ENCODE data around the gene MT1B.

DNA sequence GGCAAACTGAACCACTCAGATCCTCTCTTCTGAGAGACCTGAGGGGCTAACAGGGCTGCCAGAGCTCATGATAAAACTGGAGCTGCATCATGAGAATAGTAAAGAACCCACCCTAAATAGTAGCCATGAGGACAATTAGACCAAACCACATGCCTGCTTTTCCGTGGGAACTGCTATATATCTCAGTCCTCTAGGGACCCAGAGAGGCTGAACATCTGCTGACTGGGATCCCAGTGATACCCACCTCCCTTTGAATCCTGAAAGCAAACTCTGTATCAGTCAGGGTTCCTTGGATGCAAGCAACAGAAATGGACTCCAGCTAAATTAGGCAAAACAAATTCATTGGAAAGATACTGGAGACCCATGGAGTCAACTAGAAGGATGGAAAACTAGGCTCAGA is 37.1 kb downstream of the MT1B start:
- TF ChIP-seq, protein P1, sequence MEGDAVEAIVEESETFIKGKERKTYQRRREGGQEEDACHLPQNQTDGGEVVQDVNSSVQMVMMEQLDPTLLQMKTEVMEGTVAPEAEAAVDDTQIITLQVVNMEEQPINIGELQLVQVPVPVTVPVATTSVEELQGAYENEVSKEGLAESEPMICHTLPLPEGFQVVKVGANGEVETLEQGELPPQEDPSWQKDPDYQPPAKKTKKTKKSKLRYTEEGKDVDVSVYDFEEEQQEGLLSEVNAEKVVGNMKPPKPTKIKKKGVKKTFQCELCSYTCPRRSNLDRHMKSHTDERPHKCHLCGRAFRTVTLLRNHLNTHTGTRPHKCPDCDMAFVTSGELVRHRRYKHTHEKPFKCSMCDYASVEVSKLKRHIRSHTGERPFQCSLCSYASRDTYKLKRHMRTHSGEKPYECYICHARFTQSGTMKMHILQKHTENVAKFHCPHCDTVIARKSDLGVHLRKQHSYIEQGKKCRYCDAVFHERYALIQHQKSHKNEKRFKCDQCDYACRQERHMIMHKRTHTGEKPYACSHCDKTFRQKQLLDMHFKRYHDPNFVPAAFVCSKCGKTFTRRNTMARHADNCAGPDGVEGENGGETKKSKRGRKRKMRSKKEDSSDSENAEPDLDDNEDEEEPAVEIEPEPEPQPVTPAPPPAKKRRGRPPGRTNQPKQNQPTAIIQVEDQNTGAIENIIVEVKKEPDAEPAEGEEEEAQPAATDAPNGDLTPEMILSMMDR (IDR thresholded peaks at IDR 0.05; ENCODE audit: low read depth, low read length, missing input control) = no peak
- TF ChIP-seq, protein P2, sequence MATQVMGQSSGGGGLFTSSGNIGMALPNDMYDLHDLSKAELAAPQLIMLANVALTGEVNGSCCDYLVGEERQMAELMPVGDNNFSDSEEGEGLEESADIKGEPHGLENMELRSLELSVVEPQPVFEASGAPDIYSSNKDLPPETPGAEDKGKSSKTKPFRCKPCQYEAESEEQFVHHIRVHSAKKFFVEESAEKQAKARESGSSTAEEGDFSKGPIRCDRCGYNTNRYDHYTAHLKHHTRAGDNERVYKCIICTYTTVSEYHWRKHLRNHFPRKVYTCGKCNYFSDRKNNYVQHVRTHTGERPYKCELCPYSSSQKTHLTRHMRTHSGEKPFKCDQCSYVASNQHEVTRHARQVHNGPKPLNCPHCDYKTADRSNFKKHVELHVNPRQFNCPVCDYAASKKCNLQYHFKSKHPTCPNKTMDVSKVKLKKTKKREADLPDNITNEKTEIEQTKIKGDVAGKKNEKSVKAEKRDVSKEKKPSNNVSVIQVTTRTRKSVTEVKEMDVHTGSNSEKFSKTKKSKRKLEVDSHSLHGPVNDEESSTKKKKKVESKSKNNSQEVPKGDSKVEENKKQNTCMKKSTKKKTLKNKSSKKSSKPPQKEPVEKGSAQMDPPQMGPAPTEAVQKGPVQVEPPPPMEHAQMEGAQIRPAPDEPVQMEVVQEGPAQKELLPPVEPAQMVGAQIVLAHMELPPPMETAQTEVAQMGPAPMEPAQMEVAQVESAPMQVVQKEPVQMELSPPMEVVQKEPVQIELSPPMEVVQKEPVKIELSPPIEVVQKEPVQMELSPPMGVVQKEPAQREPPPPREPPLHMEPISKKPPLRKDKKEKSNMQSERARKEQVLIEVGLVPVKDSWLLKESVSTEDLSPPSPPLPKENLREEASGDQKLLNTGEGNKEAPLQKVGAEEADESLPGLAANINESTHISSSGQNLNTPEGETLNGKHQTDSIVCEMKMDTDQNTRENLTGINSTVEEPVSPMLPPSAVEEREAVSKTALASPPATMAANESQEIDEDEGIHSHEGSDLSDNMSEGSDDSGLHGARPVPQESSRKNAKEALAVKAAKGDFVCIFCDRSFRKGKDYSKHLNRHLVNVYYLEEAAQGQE (IDR thresholded peaks at IDR 0.05) = no peak
- TF ChIP-seq TAF1 (conservative IDR thresholded peaks at IDR 0.05) = no peak

Data from liver (tissue), 3 donors.